GM19328 (cell line): Measurements from ENCODE around the gene KCNN3.
"Not testable (repeated sequence)": the region's sequence is repeated elsewhere in the genome, so short reads cannot be mapped to it uniquely, and the experiment has no call there.

Experiments used
- ATAC-seq: cut with Tn5 transposase; IDR thresholded peaks from one replicate; pipeline ENCODE4 v1.9.1; 2021; ENCODE audit warnings: mild to moderate bottlenecking, moderate library complexity; ENCODE audit not compliant: unreplicated experiment

Gene KCNN3

DNA sequence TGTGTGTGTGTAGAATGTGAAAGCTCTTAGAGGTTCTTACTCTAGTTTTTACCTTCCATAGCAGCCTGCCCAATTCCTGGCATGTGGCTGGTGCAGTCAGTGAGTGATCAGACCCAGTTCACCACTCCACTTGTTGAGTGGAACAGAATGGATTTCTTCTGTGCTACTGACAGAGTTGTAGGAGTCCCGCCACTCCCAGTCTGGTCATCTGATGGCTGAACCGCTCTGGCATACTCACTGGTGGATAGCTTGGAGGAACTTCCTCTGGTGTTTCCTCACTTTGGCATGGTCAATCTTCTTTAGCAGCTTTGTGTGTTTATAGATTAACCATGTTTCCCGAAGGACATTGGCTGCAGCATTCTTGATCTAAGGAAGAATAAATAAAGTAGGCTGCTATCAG lies 155.4 kb downstream of the KCNN3 start:
- ATAC-seq: no peak

DNA sequence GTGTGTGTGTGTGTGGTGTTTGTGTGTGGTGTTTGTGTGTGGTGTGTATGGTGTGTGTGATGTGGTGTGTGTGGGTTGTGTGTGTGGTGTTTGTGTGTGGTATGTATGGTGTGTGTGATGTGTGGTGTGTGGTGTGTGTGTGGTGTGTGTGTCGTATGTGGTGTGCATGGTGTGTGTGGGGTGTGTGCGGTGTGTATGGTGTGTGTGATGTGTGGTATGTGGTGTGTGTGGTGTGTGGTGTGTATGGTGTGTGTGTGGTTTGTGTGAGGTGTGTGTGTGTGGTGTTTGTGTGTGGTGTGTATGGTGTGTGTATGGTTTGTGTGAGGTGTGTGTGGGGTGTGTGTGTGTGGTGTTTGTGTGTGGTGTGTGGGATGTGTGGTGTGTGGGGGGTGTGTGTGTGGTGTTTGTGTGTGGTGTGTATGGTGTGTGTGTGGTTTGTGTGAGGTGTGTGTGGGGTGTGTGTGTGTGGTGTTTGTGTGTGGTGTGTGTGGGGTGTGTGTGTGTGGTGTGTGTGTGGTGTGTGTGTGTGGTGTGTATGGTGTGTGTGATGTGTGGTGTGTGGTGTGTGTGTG lies 155.9 kb downstream of the KCNN3 start:
- no peak for ATAC-seq

DNA sequence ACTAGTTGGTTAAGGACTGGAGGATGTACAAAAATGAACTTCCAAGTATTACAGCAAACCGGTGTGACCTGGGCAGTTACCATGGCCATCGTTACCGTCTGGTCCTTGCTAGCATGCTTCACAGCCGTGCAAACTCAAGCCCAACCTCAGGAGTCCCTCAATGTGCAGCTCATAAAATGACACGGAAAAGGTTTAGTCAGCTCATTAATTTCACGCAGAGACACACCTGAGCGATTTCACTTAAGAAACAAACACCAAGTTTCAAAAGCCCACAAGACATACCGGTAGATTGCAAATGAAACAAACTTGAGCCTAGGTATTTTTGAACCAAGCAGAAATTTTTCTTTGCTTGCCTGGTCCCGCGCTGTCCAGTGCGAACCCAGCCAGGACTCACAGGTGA lies 157.1 kb downstream of the KCNN3 start:
- no peak for ATAC-seq

GRCh38 chr1:154712166-154712810 lies 157.8 kb downstream of the KCNN3 start:
- no peak for ATAC-seq

DNA sequence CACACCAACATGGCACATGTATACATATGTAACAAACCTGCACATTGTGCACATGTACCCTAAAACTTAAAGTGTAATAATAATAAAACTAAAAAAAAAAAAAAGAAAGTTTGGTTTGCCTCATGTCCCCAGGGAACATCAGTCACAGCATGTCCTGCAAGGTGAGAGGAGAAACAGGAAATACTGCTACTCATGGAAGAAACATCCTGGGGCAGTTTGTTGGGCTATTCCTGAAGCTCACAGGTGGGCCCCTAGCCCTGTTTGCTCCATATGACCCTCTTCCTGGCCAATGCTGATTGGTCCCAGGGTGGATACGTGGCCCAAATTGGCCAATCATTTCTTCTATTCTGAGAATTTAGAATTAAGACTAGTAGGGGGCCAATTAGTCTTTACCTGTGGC lies 158.7 kb downstream of the KCNN3 start:
- no peak for ATAC-seq

DNA sequence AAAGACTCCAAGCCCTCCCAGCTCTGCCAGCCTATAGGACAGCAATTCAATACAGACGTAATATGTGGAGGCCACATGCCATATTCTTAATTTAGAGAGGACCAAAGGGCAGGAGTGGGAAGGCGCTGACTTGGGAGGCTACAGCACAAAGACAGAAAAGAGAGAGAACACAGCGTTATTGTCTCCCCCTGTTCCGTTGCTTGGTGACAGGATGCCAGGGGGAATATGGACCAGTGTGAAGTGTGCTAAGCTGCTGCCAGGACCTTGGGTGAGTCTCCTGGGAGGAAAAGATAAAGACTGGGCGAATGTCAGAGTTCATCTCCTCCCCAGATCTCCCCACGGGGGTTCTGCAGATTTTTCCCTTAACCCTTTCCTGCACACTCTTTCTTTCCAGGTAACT lies 160.0 kb downstream of the KCNN3 start:
- ATAC-seq: no peak

GRCh38 chr1:154707901-154708463 lies 162.1 kb downstream of the KCNN3 start:
- no peak for ATAC-seq

DNA sequence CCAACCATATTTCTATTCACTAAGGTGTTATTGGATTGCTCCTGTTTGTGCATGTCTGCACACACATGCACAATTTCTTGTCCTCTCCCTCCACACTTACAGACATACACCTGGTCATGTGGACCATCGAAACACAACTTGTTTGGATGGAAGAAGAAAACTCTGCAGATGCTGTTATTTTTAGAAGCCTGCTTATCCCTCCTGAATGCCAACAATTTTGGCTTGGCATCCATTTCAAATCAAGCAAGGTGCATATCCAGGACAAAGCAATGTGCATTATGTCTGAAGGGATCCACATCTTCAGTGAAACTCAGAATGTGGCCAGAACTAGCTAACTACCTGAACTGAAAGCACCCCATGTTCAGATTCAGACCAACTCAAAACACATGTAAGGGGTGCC lies 163.2 kb downstream of the KCNN3 start:
- ATAC-seq: no peak

DNA sequence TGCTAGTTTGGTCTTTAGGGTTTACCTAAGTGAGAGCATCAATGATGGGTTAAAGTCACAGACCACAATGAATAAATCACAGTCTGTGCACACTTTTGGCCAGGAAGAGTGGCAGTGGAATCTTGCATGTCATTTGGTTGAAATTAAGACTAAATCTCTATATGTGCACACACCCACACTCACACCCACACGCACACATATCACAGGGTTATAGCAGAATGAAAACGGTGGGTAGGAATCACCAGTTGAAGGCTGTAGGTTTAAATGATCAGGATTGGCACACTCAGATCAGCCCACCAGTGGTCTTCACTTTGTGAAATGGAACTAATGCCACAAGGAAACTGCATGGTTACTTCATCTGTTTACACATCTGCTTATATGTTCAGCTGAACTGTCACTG lies 164.5 kb downstream of the KCNN3 start:
- no peak for ATAC-seq

GRCh38 chr1:154703170-154703569 lies 166.9 kb downstream of the KCNN3 start:
- ATAC-seq: no peak

DNA sequence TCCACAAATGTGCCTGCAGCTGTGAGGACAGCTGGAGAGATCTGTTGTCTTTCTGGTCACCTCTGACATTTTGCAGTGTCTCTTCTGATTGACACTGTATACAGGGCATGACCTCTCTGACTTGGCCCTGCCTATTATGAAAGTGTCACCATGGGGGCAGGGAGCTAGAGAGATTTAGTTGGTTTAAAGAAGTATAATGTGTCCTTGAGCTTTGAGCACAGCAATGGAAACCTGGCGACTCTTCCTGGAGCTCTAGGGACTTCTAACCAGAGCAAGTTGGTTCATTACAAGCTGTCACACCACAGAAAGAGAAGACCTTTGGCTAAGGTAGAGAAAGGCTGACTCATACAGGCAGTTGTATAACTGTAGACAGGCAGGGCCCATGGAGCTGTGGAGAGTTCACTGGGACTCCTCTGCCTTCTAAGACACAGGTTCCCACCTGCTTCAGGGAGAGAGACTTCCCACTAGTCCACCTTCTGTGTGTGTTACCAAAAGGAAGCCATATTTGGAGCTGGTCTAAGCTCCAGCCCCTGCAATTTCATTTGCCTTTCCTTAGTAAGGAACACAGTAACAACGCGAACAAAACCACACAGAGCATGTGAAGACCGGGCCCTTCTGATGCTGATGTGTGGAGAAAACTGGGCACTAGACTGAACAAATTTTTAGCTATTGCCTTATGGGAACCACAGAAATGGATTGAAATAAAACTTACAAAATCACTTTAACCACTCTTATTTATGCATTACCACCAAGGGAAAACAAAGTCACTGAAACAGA lies 171.6 kb downstream of the KCNN3 start:
- no peak for ATAC-seq

GRCh38 chr1:154697710-154698109 lies 172.4 kb downstream of the KCNN3 start:
- ATAC-seq: no peak

GRCh38 chr1:154696456-154696855 lies 173.6 kb downstream of the KCNN3 start:
- ATAC-seq: no peak

GRCh38 chr1:154695985-154696384 lies 174.1 kb downstream of the KCNN3 start:
- no peak for ATAC-seq

- ATAC-seq: no peak
Observed at GRCh38 chr1:154694995-154695394, 175.1 kb downstream of the KCNN3 start.

DNA sequence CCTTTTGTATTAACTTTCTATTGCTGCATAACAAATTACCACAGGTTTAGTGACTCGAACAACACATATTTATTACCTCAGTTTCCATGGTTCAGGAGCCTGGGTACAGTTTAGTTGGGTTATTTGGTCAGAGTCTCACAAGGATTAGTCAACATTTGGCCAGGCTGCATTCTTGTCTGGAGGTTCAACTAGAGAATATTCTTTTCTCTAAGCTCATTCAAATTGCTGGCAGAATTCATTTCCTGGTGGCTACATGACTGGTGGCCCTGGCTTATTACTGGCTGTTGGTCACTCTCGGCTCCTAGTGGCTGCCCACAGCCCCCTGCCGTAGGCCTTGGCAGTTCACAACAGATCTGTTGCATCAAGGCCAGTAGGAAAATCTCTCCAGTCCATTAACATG lies 181.0 kb downstream of the KCNN3 start:
- no peak for ATAC-seq

DNA sequence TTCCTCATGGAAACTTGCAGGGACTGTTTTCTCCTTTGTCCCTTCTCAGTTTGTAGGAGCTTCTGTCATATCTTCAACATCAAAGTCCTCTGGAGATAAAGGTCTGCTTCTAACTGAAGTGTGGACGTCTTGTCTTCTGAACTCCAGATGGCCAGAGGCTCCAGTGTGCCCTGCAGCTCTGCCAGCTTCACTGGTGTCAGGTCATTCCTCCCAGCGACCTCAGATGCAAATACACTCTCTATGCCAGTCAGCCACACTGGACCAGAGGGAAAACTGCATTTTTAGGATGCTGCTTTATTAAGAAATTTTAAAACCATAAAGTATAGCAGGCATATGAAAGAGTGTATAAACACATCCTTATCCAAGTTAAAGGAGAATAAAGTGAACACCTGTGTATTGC lies 183.6 kb downstream of the KCNN3 start:
- no peak for ATAC-seq

- ATAC-seq: no peak
Observed at GRCh38 chr1:154683820-154684219, 186.3 kb downstream of the KCNN3 start.

GRCh38 chr1:154682254-154682653 lies 187.8 kb downstream of the KCNN3 start:
- ATAC-seq: no peak

DNA sequence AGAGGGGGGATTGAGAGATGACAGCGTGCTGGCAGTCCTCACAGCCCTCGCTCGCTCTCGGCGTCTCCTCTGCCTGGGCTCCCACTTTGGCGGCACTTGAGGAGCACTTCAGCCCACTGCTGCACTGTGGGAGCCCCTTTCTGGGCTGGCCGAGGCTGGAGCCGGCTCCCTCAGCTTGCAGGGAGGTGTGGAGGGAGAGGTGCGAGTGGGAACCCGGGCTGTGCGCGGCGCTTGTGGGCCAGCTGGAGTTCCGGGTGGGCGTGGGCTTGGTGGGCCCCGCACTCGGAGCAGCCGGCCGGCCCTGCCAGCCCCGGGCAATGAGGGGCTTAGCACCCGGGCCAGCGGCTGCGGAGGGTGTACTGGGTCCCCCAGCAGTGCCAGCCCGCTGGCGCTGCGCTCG lies 192.2 kb downstream of the KCNN3 start:
- not testable (repeated sequence) for ATAC-seq

- not testable (repeated sequence) for ATAC-seq
Observed at GRCh38 chr1:154676847-154677246, 193.2 kb downstream of the KCNN3 start.

- not testable (repeated sequence) for ATAC-seq
Observed at GRCh38 chr1:154674456-154674855, 195.6 kb downstream of the KCNN3 start.
